Right lobe of liver (tissue), 6 donors: ENCODE data around the gene CIAO2B. TPM values are rescaled to one million over a fixed set of nuclear protein-coding genes. Genes with fewer than 3 reads are reported as not detected.
A peak's percentile ranks its signal among the peaks of the same experiment; 100 is the strongest.
"Not testable (repeated sequence)": the region's sequence is repeated elsewhere in the genome, so short reads cannot be mapped to it uniquely, and the experiment has no call there.

Experiments used
- ATAC-seq, 4 donors: fragments of 200-7000 bp; cut with Tn5 transposase; one replicate each; pipeline ENCODE4 v1.9.1; 2020; ENCODE audit warnings: mild to moderate bottlenecking in 4 of 4, moderate library complexity in 4 of 4
- DNase-seq, 3 donors: peaks; one replicate each; pipeline ENCODE4 v3.0.0-alpha.2; 2020
- H3K27ac ChIP-seq, 3 donors: fragments of 200-600 bp; one replicate each; pipeline ENCODE4 v1.8.0; 2022
- H3K27me3 ChIP-seq, 2 donors: fragments of 200-600 bp; one replicate each; pipeline ENCODE4 v1.8.0; 2022
- H3K36me3 ChIP-seq, 4 donors: fragments of 200-600 bp; sonication (generic) in 1 of 4; one replicate each; pipeline versions ENCODE4 v1.5.1 to v1.8.0; 2017 to 2022; ENCODE audit warnings: control low read depth in 1 of 4
- H3K4me1 ChIP-seq, 4 donors: fragments of 200-600 bp; sonication (generic) in 1 of 4; one replicate each; pipeline versions ENCODE4 v1.5.1 to v1.8.0; 2017 to 2022; ENCODE audit warnings: control low read depth in 1 of 4
- H3K4me3 ChIP-seq, 3 donors: fragments of 200-600 bp; one replicate each; pipeline ENCODE4 v1.8.0; 2022
- H3K9me3 ChIP-seq, 4 donors: fragments of 200-600 bp; sonication (generic) in 1 of 4; one replicate each; pipeline versions ENCODE4 v1.5.1 to v1.8.0; 2017 to 2022; ENCODE audit warnings: control low read depth in 1 of 4
- CTCF ChIP-seq, 4 donors: fragments of 200-600 bp in 3 of 4; fragments of 450-650 bp in 1 of 4; IDR thresholded peaks; one replicate each; pipeline versions ENCODE4 v1.5.1 to v1.8.0; 2016 to 2022; ENCODE audit warnings: antibody characterized with exemption in 4 of 4, mild to moderate bottlenecking in 2 of 4
- POLR2A ChIP-seq: fragments of 450-650 bp; IDR thresholded peaks from one replicate; pipeline ENCODE4 v1.6.1; 2017; ENCODE audit warnings: antibody characterized with exemption, mild to moderate bottlenecking
- WGBS: methylation state at CpG from one replicate; pipeline ENCODE4 v1.1.6; 2018; ENCODE audit warnings: low coverage, low lambda C conversion rate; ENCODE audit not compliant: insufficient coverage; ENCODE audit errors: missing lambda C conversion rate; 5-methylcytosine and 5-hydroxymethylcytosine counted together
- intact Hi-C, 2 donors: fragments of 100-400 bp; cut with DNase I; formaldehyde crosslinking; loops; one replicate each; pipeline versions ENCODE4 v1.11.2 to v1.14.1; 2022
- total RNA-seq, 6 experiments: library from RNA; depleted of rRNA in 2 of 6; stranded (reverse); fragments of >200 nt in 2 of 6; fragmentation: NEBNext Ultra II Directional in 3 of 6; extraction: Animal tissue kit (Norgen Biotek cat#: 25700) in 3 of 6; gene quantifications; one replicate each; pipeline versions ENCODE4 v1.1.0 to v1.2.4, GENCODE V29; 2016 to 2023
- donor health status: DM: no; HTN: yes; CAD: no.
- donor health status: DM: no; HTN: no; CAD: no.
- donor health status: DM: no; HTN: no; CAD: no.
- donor health status: DM: no; HTN: yes; CAD: no.
- donor health status: DM: no; HTN: yes; CAD: no.

CIAO2B gene
- total RNA-seq, 6 experiments from 2014 or later, result 40.6 to 111 (median 47.4) TPM

GRCh38 chr16:66958857-66959703 is 24.9 kb upstream of the CIAO2B start:
- Histone ChIP-seq H3K4me3 (no peak overlapping the region), H3K27me3 (no peaks in the 10 kb centered on the region), H3K4me1 (peaks cover 0 to 45% (median 22%) of the 10 kb centered on the region in 4 donors), H3K36me3 (no peaks in the 10 kb centered on the region), H3K9me3 (no peaks in the 10 kb centered on the region), H3K27ac (no peak overlapping the region)
- intact Hi-C loops, result no loop called here
- DNase-seq (no peak), ATAC-seq (no peak)
- TF ChIP-seq POLR2A (no peak), CTCF (IDR thresholded peaks at IDR 0.05) (no peak)
- 84% methylated on average over 3 of the region's 7 CpGs for WGBS

GRCh38 chr16:66956154-66956457 is 21.9 kb upstream of the CIAO2B start:
- Histone ChIP-seq H3K4me1 (peaks cover 0 to 22% (median 11%) of the 10 kb centered on the region in 4 donors), H3K27ac (peak overlapping the region in 2 of 3 donors; percentile 70 to 73)
- DNase-seq (peak in 1 of 3 donors; percentile 35), ATAC-seq (peak in 1 of 4 donors; percentile 7)
- WGBS, result no CpG with 5 or more reads among the region's 1 CpG
- H3K27me3 ChIP-seq, intact Hi-C loops, H3K4me3 ChIP-seq, H3K9me3 ChIP-seq, H3K36me3 ChIP-seq: not testable (repeated sequence)

- H3K27me3 ChIP-seq, intact Hi-C loops, H3K9me3 ChIP-seq, H3K36me3 ChIP-seq, H3K4me3 ChIP-seq, ATAC-seq: not testable (repeated sequence)
- 33% methylated on average over 17 of the region's 17 CpGs for WGBS
- Histone ChIP-seq H3K27ac (peak overlapping the region; percentile 57 to 73 (median 70)), H3K4me1 (peaks cover 0 to 22% (median 11%) of the 10 kb centered on the region in 4 donors)
- peak in 1 of 3 donors; percentile 27 for DNase-seq
Observed at GRCh38 chr16:66955363-66956153, 21.4 kb upstream of the CIAO2B start.

- Histone ChIP-seq H3K27me3 (no peaks in the 10 kb centered on the region), H3K4me3 (no peak overlapping the region), H3K9me3 (no peaks in the 10 kb centered on the region), H3K27ac (no peak overlapping the region), H3K36me3 (no peaks in the 10 kb centered on the region), H3K4me1 (peaks cover 0 to 33% (median 13%) of the 10 kb centered on the region in 4 donors)
- 2% methylated on average over 8 of the region's 8 CpGs for WGBS
- intact Hi-C loops, result no loop called here
- DNase-seq, result peak; percentile 74 to 81 (median 75)
- no peak for TF ChIP-seq POLR2A
- TF ChIP-seq CTCF (IDR thresholded peaks at IDR 0.05), result peak; percentile 72 to 88 (median 82)
- peak; percentile 80 to 87 (median 82) for ATAC-seq
Observed at GRCh38 chr16:66954097-66954659, 20.0 kb upstream of the CIAO2B start.

- ATAC-seq (no peak), DNase-seq (no peak)
- WGBS, result 52% methylated on average over 10 of the region's 10 CpGs
- Histone ChIP-seq H3K27me3 (no peaks in the 10 kb centered on the region), H3K36me3 (no peaks in the 10 kb centered on the region), H3K9me3 (no peaks in the 10 kb centered on the region), H3K27ac (no peak overlapping the region), H3K4me3 (no peak overlapping the region), H3K4me1 (peaks cover 0 to 39% (median 16%) of the 10 kb centered on the region in 4 donors)
- intact Hi-C loops, result no loop called here
- TF ChIP-seq POLR2A, result no peak
- TF ChIP-seq CTCF (IDR thresholded peaks at IDR 0.05), result no peak
Observed at GRCh38 chr16:66953462-66954096, 19.4 kb upstream of the CIAO2B start.
